GM18526 (cell line): ENCODE measurements around the gene CAPRIN2.

Experiments used
- POLR2A ChIP-seq: IDR thresholded peaks from 3 replicates; pipeline ENCODE4 v1.6.1; 2011; ENCODE audit not compliant: insufficient read length; ENCODE audit errors: extremely low read depth

Gene CAPRIN2

DNA sequence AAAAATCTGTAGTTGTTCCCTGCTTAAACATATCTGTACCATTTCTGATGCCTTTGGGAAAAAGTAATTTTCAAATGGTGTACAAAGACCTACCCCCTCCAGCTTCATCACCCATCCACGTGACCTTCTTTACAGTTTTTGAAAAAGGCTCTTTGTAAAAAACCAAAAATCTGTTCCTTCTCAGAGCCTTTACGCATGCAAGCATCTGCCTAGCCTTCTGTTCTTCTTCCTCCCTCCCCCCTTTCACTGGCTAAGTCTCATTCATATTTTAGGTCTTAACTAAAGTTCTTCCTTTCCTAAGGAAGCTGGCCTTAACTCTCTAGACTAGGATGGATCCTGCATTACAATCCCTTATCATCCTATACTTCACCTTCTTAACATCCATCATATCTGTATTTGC lies 10.4 kb downstream of the CAPRIN2 start:
- TF ChIP-seq POLR2A = no peak

DNA sequence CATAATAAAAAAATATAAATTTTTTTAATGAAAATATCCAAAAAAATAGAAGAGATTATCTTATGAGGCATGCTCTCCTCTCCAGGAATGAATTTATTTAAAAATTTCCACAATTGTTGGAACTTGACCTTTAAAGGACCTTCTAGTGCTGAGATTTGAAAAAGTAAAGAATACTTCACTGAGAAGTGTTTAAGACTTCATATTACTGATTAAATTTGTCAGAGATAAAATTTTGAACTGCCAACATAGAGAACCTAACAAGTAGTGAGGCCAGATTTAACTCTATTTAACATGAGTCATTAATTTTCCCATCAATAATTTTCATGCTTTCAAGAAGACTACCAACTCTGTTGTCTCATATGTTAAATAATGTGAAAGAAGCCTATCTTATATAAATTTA lies 14.5 kb downstream of the CAPRIN2 start:
- no peak for TF ChIP-seq POLR2A

- TF ChIP-seq POLR2A = no peak
These were observed 15.7 kb downstream of the CAPRIN2 start for GRCh38 chr12:30739020-30739419.

- TF ChIP-seq POLR2A = no peak
These were observed 21.7 kb downstream of the CAPRIN2 start for GRCh38 chr12:30732954-30733637.

GRCh38 chr12:30730011-30730410 lies 24.7 kb downstream of the CAPRIN2 start:
- no peak for TF ChIP-seq POLR2A

- TF ChIP-seq POLR2A = no peak
These were observed 25.2 kb downstream of the CAPRIN2 start for GRCh38 chr12:30729547-30729946.

GRCh38 chr12:30726647-30727046 lies 28.1 kb downstream of the CAPRIN2 start:
- TF ChIP-seq POLR2A = no peak

GRCh38 chr12:30725739-30726138 lies 29.0 kb downstream of the CAPRIN2 start:
- TF ChIP-seq POLR2A = no peak

GRCh38 chr12:30719060-30719459 lies 35.7 kb downstream of the CAPRIN2 start:
- TF ChIP-seq POLR2A = no peak

DNA sequence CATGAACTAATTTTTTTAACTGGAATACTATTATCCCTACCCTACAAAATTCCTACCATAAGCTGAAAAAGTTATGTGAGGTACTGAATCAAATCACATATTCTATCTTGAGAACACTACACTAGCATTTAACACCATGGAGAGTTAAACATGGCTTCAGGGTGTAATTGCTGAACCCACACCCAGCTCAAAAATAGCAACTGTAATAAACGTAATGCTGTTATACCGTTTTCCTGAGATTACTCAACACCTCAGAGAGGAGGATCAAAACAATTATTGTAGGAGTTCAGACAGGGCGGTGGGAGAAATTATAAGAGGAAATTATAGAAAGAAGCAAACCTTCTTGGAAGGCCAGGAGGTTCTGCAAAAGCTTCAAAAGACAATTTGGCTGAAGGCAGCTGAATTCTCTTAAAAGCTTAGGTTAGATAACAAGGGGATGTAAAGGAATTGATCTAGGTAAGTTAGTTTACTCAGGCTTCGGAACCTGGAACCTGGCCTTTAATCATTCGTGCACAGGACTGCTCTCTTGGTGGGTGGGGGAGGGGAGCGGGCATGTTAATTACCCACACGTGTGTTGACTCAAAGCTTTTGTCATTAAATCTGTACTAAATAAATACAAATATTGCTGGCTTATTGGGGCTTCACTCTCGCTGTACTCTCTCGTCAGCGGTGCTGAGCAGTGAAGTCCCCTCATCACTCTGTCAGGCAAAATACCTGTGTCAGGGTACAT lies 47.0 kb downstream of the CAPRIN2 start:
- no peak for TF ChIP-seq POLR2A

- no peak for TF ChIP-seq POLR2A
These were observed 48.3 kb downstream of the CAPRIN2 start for GRCh38 chr12:30706476-30706875.

GRCh38 chr12:30701056-30701455 lies 53.7 kb downstream of the CAPRIN2 start:
- no peak for TF ChIP-seq POLR2A

DNA sequence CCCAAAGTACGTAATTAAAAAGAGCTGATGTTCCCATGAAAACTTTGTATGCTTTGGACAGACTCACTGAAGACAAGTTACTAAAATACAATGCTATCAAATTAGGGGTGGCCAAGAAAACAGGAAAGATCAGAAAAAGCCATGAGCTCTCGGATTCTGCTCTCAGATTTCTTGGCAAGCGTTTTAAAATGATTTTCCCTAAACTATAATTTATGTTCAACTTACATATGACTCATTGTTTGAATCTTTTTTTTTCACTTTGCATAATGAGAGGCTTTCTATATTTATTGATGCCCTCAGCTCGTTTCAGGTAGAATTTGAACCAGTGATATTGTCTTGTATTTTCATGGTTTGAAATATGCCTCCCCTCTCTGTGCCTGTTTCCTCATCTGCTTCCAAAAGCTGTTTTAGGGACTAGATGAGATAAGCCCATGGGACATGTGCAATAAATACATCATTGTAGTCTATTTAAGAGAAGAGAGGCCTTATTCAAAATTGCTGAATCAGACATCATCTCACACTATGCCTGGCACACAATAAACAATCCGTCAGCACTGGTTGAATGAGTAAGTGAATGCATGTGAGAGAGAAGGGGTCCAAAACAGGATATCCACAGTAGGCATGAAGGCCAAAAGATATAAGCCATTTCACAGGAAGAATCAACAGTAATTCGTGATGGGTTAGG lies 54.4 kb downstream of the CAPRIN2 start:
- no peak for TF ChIP-seq POLR2A

DNA sequence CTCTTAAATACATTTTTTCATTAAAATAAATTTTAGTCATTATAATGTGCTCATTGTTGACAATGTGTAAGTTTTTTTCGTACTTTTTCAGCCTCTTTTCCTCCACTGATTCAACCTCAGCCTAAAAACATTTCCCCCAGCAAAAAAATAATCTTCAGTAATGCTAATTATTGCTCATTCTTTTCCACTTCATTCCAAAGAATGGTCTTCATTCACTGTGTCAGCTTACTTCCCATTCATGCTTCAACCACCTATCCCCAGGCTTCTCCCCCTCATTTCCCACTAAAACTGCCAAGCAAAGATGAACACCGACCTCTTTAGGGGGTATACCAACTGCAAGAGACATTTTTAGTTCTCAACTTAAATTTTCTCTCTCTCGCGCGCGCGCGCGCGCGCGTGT lies 56.4 kb downstream of the CAPRIN2 start:
- no peak for TF ChIP-seq POLR2A

GRCh38 chr12:30696943-30697342 lies 57.8 kb downstream of the CAPRIN2 start:
- no peak for TF ChIP-seq POLR2A

DNA sequence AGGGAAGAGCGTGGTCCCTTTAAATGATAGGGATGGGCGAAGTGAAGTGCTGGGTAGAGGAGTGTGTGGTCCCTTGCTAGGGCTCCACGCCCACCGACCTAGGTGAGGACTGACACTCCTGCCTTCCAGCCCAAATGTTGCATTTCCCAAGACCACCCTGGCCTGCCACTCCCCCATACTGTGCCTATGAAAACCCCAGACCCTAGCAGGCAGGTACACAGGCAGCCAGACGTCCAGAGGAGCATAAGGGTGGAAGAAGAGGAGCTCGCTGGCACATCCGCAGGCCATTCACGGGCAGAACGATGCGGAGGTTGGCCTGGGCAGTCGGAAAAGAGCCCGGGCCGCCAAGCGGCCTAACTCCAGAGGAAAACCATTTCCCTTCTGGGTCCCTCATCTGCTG lies 58.3 kb downstream of the CAPRIN2 start:
- TF ChIP-seq POLR2A = no peak
